KMS-11 (cell line): ENCODE measurements around the gene PDZD2.

Experiments used
- H2AFZ ChIP-seq: fragments of 200-600 bp; sonication (generic); 2 replicates; pipeline ENCODE4 v1.6.1; 2016; ENCODE audit warnings: antibody characterized with exemption, mixed run types, low read depth
- H3K27ac ChIP-seq: fragments of 200-600 bp; sonication (generic); 2 replicates; pipeline ENCODE4 v1.6.1; 2016; ENCODE audit warnings: mild to moderate bottlenecking, mixed run types
- H3K27me3 ChIP-seq: fragments of 200-600 bp; sonication (generic); 2 replicates; pipeline ENCODE4 v1.6.1; 2017; ENCODE audit warnings: mild to moderate bottlenecking, low read depth, mixed run types, moderate library complexity; ENCODE audit not compliant: insufficient read depth
- H3K36me3 ChIP-seq: fragments of 200-600 bp; sonication (generic); 2 replicates; pipeline ENCODE4 v1.6.1; 2017; ENCODE audit warnings: mild to moderate bottlenecking, mixed run types; ENCODE audit not compliant: insufficient read depth
- H3K4me1 ChIP-seq: fragments of 200-600 bp; sonication (generic); 2 replicates; pipeline ENCODE4 v1.6.1; 2016; ENCODE audit warnings: mild to moderate bottlenecking, low read depth, mixed run types; ENCODE audit not compliant: poor library complexity, severe bottlenecking
- H3K4me2 ChIP-seq: fragments of 200-600 bp; sonication (generic); 2 replicates; pipeline ENCODE4 v1.7.0; 2016; ENCODE audit warnings: mild to moderate bottlenecking, mixed run types
- H3K4me3 ChIP-seq: fragments of 200-600 bp; sonication (generic); IDR thresholded peaks from 2 replicates; pipeline ENCODE4 v1.6.1; 2017; ENCODE audit warnings: low read depth, low read length, mixed read lengths; ENCODE audit not compliant: insufficient read depth
- H3K79me2 ChIP-seq: fragments of 200-600 bp; sonication (generic); 2 replicates; pipeline ENCODE4 v1.6.1; 2016; ENCODE audit warnings: low read depth, mixed run types; ENCODE audit not compliant: insufficient read depth
- H3K9ac ChIP-seq: fragments of 200-600 bp; sonication (generic); 2 replicates; pipeline ENCODE4 v1.6.1; 2016; ENCODE audit warnings: mild to moderate bottlenecking, mixed run types
- H4K20me1 ChIP-seq: fragments of 200-600 bp; sonication (generic); 2 replicates; pipeline ENCODE4 v1.6.1; 2016; ENCODE audit warnings: mild to moderate bottlenecking, mixed run types; ENCODE audit not compliant: insufficient read depth
- TF ChIP-seq, protein P1 (sequence below): fragments of 200-600 bp; sonication (generic); conservative IDR thresholded peaks from 2 replicates; pipeline ENCODE4 v1.6.1; 2017; ENCODE audit warnings: low read depth, mild to moderate bottlenecking, antibody characterized with exemption, low read length, moderate library complexity, mixed read lengths

PDZD2 gene

DNA sequence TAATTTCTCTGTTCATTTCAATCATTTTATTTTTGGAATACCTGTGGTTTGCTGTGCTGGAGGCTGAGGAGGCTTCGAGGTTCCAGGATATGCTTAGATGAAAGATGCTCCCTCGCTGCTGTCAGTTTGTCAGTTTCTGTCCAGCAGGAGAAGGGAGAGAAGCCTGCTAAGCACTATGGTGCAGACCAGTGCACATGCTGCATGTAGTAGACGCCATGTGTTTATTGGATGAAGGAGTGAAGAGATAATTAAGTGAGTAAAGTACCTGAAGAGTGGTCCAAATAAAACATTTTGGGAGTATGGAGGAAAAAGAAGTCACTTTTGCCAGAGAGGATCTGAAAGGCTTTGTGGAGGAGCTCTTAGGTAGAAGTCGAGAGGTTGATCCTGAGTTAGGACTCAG, 2.1 kb downstream of the PDZD2 start:
- TF ChIP-seq, protein P1, sequence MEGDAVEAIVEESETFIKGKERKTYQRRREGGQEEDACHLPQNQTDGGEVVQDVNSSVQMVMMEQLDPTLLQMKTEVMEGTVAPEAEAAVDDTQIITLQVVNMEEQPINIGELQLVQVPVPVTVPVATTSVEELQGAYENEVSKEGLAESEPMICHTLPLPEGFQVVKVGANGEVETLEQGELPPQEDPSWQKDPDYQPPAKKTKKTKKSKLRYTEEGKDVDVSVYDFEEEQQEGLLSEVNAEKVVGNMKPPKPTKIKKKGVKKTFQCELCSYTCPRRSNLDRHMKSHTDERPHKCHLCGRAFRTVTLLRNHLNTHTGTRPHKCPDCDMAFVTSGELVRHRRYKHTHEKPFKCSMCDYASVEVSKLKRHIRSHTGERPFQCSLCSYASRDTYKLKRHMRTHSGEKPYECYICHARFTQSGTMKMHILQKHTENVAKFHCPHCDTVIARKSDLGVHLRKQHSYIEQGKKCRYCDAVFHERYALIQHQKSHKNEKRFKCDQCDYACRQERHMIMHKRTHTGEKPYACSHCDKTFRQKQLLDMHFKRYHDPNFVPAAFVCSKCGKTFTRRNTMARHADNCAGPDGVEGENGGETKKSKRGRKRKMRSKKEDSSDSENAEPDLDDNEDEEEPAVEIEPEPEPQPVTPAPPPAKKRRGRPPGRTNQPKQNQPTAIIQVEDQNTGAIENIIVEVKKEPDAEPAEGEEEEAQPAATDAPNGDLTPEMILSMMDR: no peak
- Histone ChIP-seq H3K79me2 (no peaks in the 10 kb centered on the region), H3K4me3 (no peak overlapping the region), H4K20me1 (no peaks in the 10 kb centered on the region), H3K9ac (no peak overlapping the region), H3K27me3 (no peaks in the 10 kb centered on the region), H3K4me1 (peaks cover 6% of the 10 kb centered on the region), H3K36me3 (no peaks in the 10 kb centered on the region), H3K4me2 (no peak overlapping the region), H3K27ac (no peak overlapping the region), H2AFZ (no peak overlapping the region)

DNA sequence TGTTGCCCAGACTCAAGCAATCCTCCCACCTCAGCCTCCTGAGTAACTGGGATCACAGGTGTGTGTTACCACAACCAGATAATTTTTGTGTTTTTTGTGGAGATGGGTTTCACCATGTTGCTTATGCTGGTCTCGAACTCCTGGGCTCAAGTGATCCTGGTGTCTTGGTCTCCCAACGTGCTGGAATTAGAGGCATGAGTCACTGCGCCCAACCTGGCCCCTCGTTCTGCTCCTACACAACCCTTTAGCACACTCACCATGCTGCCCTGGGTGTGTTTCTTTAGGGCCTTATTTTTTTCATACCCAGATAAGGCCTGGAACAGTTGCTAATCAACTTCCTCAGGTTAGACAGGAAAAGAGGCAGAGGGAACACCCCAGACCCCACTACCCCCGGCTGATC, 2.6 kb downstream of the PDZD2 start:
- TF ChIP-seq, protein P1: no peak
- Histone ChIP-seq H3K9ac (no peak overlapping the region), H3K27ac (no peak overlapping the region), H2AFZ (no peak overlapping the region), H3K27me3 (no peaks in the 10 kb centered on the region), H3K4me1 (peaks cover 6% of the 10 kb centered on the region), H3K79me2 (no peaks in the 10 kb centered on the region), H3K4me3 (no peak overlapping the region), H4K20me1 (no peaks in the 10 kb centered on the region), H3K36me3 (no peaks in the 10 kb centered on the region), H3K4me2 (no peak overlapping the region)

DNA sequence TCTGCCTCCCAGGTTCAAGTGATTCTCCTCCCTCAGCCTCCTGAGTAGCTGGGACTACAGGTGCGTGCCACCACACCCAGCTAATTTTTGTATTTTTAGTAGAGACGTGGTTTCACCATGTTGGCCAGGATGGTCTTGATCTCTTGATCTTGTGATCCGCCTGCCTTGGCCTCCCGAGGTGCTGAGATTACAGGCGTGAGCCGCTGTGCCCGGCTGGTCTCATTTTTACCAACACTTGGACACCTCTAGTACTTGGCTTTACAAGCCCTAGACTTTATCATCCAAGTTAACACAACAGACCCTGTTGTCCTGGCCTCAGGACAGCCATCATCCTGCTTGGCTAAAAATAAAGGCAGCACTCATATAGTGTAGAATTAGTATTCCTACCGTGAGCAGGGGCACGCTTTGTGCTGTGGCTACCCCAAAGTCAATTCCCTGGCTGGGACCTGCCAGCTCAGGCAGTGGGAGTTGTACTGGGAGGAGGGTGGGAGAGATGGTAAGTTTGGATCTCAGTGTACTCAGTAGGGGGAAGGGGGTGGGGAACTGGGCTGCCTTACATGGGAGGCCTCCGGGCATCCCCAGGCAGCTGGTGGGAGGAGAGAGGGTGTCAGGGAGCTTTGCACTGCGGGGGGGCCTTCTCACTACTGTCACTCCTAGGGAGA, 6.6 kb downstream of the PDZD2 start:
- H3K27ac ChIP-seq: no peak overlapping the region
- no peak overlapping the region for H3K4me2 ChIP-seq
- TF ChIP-seq, protein P1: no peak
- no peaks in the 10 kb centered on the region for H3K36me3 ChIP-seq
- no peaks in the 10 kb centered on the region for H3K27me3 ChIP-seq
- H3K79me2 ChIP-seq: no peaks in the 10 kb centered on the region
- H3K4me1 ChIP-seq: no peaks in the 10 kb centered on the region
- H2AFZ ChIP-seq: no peak overlapping the region
- no peak overlapping the region for H3K4me3 ChIP-seq
- H3K9ac ChIP-seq: no peak overlapping the region
- H4K20me1 ChIP-seq: no peaks in the 10 kb centered on the region

DNA sequence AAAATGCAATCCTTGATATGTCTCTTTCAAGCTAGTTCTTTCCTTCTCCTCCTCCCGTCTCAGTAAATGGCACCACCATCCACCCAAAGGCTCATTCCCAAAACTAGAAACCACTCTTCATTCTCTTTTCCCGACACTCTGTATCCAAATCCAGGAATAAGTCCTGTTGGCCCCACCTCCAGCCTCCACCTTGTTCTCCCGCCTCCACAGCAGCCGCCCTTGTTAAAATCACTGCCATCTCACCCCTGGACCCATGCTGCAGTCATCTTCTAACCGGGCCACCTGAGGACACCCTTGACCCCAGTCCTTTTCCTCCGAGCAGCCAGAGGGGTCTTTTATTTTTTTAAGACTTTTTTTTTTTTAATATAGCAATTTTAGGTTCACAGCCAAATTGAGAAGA, 9.4 kb downstream of the PDZD2 start:
- Histone ChIP-seq H3K4me3 (no peak overlapping the region), H4K20me1 (no peaks in the 10 kb centered on the region), H3K4me1 (no peaks in the 10 kb centered on the region), H3K36me3 (no peaks in the 10 kb centered on the region), H3K9ac (no peak overlapping the region), H3K4me2 (no peak overlapping the region), H2AFZ (no peak overlapping the region), H3K79me2 (no peaks in the 10 kb centered on the region), H3K27me3 (no peaks in the 10 kb centered on the region), H3K27ac (no peak overlapping the region)
- TF ChIP-seq, protein P1: no peak
